ENCODE data around the gene IZUMO1R. TPM values are rescaled to one million over a fixed set of nuclear protein-coding genes. Genes with fewer than 3 reads are reported as not detected.

Gene IZUMO1R
- not detected for total RNA-seq

GRCh38 chr11:94303966-94304958, at the start of gene IZUMO1R:
Gene IZUMO1R (plus strand): TSS chr11:94304580. CDS start chr11:94305637, 1,057 bp downstream.
- intact Hi-C loops (cut with DNase I; ENCODE audit: low total_unique reads), result no loop called here
- H3K9me3 ChIP-seq, result no peaks in the 10 kb centered on the region
- in situ Hi-C loops (cut with MboI; ENCODE audit: low sequenced_read_pairs in 4 of 4), result no loop called here

GRCh38 chr11:94271885-94272372, 32.5 kb upstream of the IZUMO1R start:
- no peak overlapping the region for H3K4me3 ChIP-seq
- H3K27ac ChIP-seq, result no peak overlapping the region
- DNase-seq (no peak), ATAC-seq (no peak)
- in situ Hi-C loops (cut with MboI; ENCODE audit: low sequenced_read_pairs in 4 of 4), result no loop called here
- no peaks in the 10 kb centered on the region for H3K9me3 ChIP-seq
- no peaks in the 10 kb centered on the region for H3K36me3 ChIP-seq
- no peaks in the 10 kb centered on the region for H3K27me3 ChIP-seq
- intact Hi-C loops (cut with DNase I; ENCODE audit: low total_unique reads), result no loop called here
- no peaks in the 10 kb centered on the region for H3K4me1 ChIP-seq
- no peak for TF ChIP-seq POLR2A (IDR thresholded peaks at IDR 0.05)
- no peak for TF ChIP-seq CTCF (IDR thresholded peaks at IDR 0.05 in 4 of 5, conservative IDR thresholded peaks at IDR 0.05 in 1 of 5)

More at GRCh38 chr11:94303966-94304958, at the start of gene IZUMO1R:
- Histone ChIP-seq H3K27me3 (no peaks in the 10 kb centered on the region), H3K4me1 (no peaks in the 10 kb centered on the region), H3K27ac (no peak within 1 kb of the TSS), H3K36me3 (no peaks in the 10 kb centered on the region), H3K4me3 (no peak within 1 kb of the TSS)
- ATAC-seq (no peak), DNase-seq (no peak)
- TF ChIP-seq POLR2A (IDR thresholded peaks at IDR 0.05) (no peak), CTCF (IDR thresholded peaks at IDR 0.05 in 4 of 5, conservative IDR thresholded peaks at IDR 0.05 in 1 of 5) (no peak)

- no peak for ATAC-seq
- H3K9me3 ChIP-seq, result no peaks in the 10 kb centered on the region
- no peaks in the 10 kb centered on the region for H3K27me3 ChIP-seq
- in situ Hi-C loops (cut with MboI; ENCODE audit: low sequenced_read_pairs in 4 of 4), result no loop called here
- no peaks in the 10 kb centered on the region for H3K4me1 ChIP-seq
- DNase-seq, result no peak
- H3K36me3 ChIP-seq, result no peaks in the 10 kb centered on the region
- no peak overlapping the region for H3K4me3 ChIP-seq
- H3K27ac ChIP-seq, result no peak overlapping the region
- intact Hi-C loops (cut with DNase I; ENCODE audit: low total_unique reads), result no loop called here
- no peak for TF ChIP-seq POLR2A (IDR thresholded peaks at IDR 0.05)
- no peak for TF ChIP-seq CTCF (IDR thresholded peaks at IDR 0.05 in 4 of 5, conservative IDR thresholded peaks at IDR 0.05 in 1 of 5)
Observed at GRCh38 chr11:94272738-94273313, 31.6 kb upstream of the IZUMO1R start.

GRCh38 chr11:94275961-94276360, 28.4 kb upstream of the IZUMO1R start:
- DNase-seq (no peak), ATAC-seq (no peak)
- in situ Hi-C loops (cut with MboI; ENCODE audit: low sequenced_read_pairs in 4 of 4) (no loop called here), intact Hi-C loops (cut with DNase I; ENCODE audit: low total_unique reads) (no loop called here)
- no peak for TF ChIP-seq POLR2A (IDR thresholded peaks at IDR 0.05)
- no peak for TF ChIP-seq CTCF (IDR thresholded peaks at IDR 0.05 in 4 of 5, conservative IDR thresholded peaks at IDR 0.05 in 1 of 5)
- Histone ChIP-seq H3K27me3 (no peaks in the 10 kb centered on the region), H3K4me1 (no peaks in the 10 kb centered on the region), H3K9me3 (no peaks in the 10 kb centered on the region), H3K4me3 (no peak overlapping the region), H3K27ac (no peak overlapping the region), H3K36me3 (no peaks in the 10 kb centered on the region)
